WI38 (cell line): Measurements from ENCODE around the gene BANP.
"Not testable (repeated sequence)": the region's sequence is repeated elsewhere in the genome, so short reads cannot be mapped to it uniquely, and the experiment has no call there.

Experiments
- H3K4me3 ChIP-seq: 2 replicates; pipeline ENCODE4 v1.5.1; 2011; ENCODE audit warnings: low read depth, mild to moderate bottlenecking, control low read depth, low read length
- CTCF ChIP-seq: IDR thresholded peaks from 2 replicates; pipeline ENCODE4 v1.5.1; 2012; ENCODE audit warnings: low read depth, mild to moderate bottlenecking, control low read depth, low read length

BANP gene

DNA sequence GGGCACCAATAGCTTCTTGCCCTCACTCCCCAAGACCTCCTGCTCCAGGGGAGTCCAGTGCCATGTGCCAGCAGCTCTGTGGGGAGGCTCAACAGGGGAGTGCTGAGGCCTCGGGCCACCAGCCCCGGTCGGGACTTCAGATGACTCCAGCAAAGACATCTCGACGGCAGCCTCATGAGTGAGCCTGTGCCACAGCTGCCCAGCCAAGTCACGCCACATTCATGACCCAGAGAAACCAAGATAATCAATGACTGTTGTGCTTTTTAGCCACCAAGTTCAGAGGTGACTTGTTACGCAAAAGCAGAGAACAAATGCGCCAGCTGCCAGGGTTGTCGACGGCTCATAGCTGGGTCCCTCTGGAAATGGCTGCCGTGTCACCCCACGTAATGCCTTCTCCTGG is 157.5 kb downstream of the BANP start:
- no peak for TF ChIP-seq CTCF
- H3K4me3 ChIP-seq: no peak overlapping the region

DNA sequence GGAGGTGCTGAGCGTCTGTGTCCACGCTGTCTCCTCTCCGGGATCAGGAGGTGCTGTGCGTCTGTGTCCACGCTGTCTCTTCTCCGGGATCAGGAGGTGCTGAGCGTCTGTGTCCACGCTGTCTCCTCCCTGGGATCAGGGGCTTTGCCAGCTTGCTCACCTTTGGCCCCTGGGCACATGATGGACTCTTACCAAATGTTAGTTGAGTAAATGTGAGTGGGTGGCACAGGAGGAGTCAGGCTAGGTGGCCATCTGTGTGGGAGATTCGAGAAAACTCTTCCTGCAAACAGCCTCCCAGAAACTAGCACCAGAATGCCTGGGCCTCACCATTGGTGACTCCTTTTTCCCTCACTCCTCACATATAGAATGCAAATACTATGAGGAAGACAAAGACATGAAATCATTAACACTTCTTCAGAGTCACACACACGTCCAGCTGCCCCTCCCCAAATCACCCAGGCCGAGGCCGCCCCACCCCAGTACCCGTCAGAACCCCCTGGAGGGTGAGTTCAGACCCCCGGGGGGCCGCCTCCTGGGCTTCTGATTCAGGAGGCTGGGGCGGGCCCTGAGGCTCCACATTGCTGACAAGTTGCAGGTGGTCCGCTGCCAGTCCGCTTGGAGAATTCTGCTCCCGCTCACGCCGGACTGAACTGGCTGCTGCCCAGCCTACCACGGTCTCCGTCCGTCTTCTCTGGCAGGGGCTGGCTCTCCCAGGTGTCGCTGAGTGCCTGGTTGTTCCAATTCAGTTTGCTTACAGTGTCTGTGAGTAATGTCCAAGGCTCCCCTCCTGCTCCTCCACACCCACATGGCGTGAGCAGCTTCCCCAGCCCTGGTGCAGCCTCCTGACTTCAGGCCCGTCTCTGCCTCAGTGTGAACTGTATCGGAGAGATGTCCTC is 158.7 kb downstream of the BANP start:
- not testable (repeated sequence) for H3K4me3 ChIP-seq

DNA sequence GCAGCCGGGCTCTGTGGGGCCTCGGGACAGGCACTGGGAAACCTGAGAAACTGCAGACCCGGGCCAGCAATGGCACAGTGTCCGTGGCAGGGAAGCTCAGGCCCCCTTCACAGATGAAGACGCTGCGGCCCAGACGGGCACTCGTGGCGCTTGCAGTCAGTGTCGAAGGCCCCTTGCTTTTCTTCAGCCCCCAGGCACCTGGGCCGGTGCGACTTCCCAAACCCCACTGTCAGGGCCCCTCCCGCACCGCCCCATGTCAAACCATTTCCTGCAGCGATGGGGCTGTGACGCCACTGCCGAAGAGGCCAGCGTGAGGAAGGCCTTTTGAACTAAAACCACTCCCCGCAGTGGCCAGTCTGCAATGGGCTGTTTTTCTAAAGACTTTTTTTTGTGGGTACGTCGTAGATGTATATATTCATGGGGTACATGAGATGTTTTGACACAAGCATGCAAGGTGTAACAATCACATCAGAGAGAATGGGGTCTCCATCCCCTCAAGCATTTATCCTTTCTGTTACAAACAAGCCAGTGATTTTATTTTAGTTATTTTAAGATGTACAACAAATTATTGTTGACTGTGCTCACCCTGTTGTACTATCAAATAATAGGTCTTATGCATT is 159.8 kb downstream of the BANP start:
- H3K4me3 ChIP-seq: not testable (repeated sequence)

- H3K4me3 ChIP-seq: not testable (repeated sequence)
These were observed 160.7 kb downstream of the BANP start for GRCh38 chr16:88111976-88112375.

DNA sequence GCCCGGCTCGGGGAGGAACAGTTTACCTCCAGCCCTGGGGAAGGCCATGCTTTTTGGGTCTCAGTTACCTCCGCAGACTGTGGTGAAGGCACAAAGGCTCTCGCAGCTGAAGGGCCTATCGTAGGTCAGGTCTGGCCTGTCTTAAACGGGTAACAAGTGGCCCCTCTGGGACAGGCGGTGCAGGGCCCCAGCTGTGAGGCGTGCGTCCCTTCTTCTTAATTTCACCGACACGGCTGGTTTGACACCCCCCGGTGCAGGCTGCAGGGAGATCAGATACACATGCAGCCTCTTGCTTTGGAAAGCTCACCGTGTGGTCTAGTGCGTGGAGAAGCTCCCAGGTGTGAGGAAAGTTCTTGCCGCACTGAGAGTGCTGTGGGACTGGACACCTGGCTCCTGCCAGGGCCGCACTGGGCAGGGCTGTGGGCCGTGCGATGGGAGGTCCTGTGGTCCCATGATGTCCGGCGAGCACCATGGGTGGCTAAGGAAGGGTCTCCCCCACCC is 162.4 kb downstream of the BANP start:
- TF ChIP-seq CTCF: no peak

DNA sequence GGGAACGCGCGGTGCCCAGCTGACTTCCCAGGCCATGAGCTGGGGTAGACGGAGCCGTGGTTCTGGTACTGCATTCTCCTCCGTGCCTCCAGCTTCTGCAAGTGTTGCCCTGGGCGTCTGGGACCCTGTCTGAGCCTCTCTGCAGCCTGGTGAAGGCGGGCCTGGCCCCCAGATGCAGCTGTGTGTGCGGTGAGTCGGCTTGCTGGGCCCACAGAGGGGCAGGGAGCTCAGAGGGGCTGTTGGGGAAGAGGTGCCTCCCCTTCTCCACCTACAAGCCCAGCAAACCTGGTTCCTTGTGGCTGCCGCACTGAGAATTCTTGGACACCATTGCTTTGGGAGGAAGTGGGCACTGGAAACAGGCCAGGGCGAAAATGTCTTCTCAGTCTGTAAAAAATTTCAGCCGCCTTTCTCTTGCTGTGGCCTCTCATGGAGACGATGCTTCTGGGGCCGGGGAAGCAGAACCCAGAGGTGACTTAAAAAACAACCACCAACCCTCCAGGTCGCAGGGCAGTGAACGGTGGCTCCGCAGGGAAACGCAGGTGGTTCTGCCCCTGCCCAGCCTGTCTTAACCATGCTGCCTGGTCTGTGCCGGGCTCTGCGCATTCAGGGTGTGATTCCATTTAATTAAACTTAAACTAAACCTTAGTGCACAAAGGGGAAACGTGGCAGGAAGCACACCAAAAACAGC is 163.5 kb downstream of the BANP start:
- not testable (repeated sequence) for H3K4me3 ChIP-seq

More for the DNA sequence above, 162.4 kb downstream of the BANP start:
- H3K4me3 ChIP-seq: no peak overlapping the region

DNA sequence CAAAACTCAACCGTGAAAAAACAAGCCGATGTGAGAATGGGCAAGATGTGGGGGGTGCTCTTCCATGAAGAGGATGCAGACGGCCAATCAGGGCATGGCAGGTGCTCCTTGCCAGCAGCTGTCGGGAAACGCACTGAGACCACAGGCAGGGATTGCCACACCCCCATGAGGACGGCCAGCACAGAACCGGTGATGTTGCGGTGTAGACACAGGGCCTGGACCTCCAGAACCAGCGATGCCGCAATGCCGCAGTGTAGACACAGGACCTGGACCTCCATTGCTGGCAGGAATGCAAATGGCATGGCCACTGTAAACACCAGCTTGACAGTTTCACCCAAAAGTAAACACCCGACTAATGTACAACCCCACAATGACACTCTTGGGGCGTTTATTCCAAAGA is 164.9 kb downstream of the BANP start:
- no peak for TF ChIP-seq CTCF
- H3K4me3 ChIP-seq: no peak overlapping the region

- no peak overlapping the region for H3K4me3 ChIP-seq
- no peak for TF ChIP-seq CTCF
These were observed 166.2 kb downstream of the BANP start for GRCh38 chr16:88117476-88117868.

DNA sequence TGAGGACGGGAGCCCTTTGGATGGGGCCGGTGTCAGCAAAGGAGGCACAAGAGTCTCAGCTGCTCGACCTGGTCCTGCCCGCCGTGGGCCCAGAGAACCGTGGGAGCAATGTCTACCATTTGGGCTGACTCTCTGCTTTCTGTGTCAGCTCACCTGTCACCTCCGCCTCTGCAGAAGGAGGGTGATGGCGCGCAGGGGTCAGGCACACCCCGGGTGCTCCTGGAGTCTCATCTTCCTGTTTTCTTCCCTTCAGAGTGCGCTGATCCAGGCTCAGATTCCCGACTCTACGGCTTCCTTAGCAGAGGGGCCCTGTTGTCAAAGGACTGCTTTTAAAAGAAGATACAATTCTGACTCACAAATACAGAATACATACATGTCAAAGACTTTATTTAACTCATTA is 167.1 kb downstream of the BANP start:
- TF ChIP-seq CTCF: no peak
- no peak overlapping the region for H3K4me3 ChIP-seq

DNA sequence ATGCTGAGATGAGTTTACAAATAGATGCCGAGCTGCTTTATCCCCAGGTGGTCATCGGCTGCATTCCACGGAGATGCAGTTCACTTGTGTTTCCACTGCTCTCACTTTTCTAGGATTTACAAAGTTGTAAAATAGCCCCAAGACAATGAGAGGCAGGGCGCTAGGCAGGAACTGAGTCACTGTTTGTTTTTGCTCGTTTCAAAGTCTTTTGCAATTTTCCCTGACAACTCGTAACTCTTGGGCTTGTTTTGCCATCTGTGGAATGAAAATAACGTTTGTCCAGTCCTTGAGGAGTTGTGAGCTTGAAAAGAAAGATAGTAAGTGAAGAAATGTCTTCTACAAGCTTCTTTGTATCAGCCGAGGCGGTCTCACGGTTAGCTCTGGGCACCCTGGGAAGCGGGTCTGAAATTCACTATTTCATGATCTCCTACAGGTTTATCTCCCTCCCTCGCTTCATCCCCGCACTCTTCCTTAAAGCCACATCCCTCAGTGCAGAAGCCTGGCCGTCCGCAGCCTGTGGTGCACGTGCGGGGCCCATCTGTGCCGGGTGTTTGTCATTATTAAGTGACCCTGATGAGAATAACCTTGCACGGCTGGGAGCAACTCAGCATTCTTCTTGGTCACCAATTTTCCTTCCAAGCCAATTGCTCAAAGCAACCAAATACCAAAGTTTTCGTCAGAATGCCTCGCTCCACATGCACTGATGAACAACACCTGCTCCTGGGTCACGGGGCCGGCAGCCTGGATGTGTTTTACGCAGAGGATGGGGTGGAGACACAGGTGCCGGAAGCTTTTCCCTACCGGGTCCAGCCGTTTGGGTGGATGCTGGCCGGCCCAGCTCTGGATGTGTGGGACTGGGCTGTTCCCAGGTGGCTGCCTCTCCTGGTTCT is 167.9 kb downstream of the BANP start:
- H3K4me3 ChIP-seq: 0 out of 2 replicates have a peak overlapping the region, but pooled peaks have one; percentile 9

DNA sequence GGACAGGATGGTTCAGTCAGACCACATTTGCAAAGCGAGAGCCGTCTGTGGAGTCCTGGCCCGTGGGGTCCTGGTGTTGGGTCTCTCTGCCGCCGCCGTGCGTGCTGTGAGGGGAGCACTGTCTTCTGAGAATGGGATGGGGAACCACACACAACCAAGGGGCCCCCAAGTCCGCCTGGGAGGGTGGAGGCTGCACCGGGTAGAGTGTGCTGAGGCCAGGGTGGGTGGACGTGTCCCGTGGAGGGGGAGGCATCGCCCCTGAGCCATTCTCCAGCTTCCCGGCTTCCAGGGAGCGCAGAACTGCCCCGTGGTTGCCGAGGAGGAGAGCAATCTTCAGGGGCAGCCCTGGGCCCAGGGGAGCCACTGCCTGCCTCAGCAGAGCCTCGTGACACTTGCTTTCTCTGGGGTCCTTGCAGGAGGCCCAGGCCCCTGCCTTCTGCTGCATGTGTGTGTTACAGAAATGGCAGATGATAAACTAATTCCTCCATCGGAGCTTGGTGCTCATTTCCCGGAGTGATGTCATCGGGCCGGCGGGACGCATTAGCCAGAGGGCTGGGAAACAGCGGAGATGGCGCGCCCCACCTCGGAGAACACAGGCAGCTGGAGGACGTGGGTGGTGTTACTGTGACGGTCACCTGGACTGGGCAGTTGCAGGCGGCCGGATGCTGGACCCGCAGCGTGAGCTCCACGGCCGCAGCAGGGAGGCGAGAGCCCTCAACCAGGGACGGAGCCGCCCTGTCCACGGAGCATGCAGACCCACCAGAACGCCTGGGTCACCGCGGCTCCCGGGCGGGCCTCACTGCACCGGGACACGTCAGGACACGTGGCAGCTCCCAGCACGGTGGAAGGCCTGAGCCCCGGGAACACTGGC is 168.9 kb downstream of the BANP start:
- not testable (repeated sequence) for H3K4me3 ChIP-seq
